ENCODE results near the gene RELN.

- TF ChIP-seq CTCF (tag by site-specific recombination; IDR thresholded peaks at IDR 0.05), result no peak
- TF ChIP-seq ZNF138 (tag by site-specific recombination; IDR thresholded peaks at IDR 0.05; ENCODE audit: borderline replicate concordance), result no peak
- TF ChIP-seq BCL11A (tag by site-specific recombination; IDR thresholded peaks at IDR 0.05; ENCODE audit: low read depth), result no peak
- no peak for TF ChIP-seq ZBTB10 (tag by site-specific recombination; IDR thresholded peaks at IDR 0.05)
- no peak for TF ChIP-seq ZNF416 (tag by site-specific recombination; IDR thresholded peaks at IDR 0.05)
- TF ChIP-seq ZNF146 (tag by site-specific recombination; IDR thresholded peaks at IDR 0.05), result no peak
Observed at GRCh38 chr7:103967401-103967800, 22.1 kb downstream of the RELN start.

Measured in HEK293 (cell line).